Measurements from ENCODE around the gene NECTIN4.

NECTIN4 gene

DNA sequence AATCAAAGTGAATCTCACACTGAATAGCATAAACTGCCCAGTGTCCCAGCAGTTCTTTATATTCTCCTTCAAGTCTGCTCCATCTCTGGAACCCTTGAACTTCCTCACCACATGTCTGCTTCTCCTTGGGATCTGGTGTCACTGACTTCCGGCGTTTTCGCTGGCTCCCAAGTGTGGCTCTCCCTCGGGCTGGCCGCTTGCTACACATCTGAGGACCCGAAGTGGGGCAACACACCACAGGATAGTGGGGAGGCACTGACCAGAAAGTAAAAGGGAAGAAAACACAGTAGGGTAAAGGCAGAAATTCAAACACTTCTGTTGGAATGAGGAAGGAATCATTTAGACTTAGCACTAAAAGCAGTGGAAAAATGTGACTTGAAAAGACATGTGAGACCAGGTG lies 33.6 kb upstream of the NECTIN4 start:
- peaks cover 18% of the 10 kb centered on the region for H3K4me1 ChIP-seq (ENCODE audit: low read length)
- no peak overlapping the region for H3K4me2 ChIP-seq (ENCODE audit: low read depth, low read length)
- H3K4me3 ChIP-seq (ENCODE audit: low read length), result no peak overlapping the region
- peaks cover 54% of the 10 kb centered on the region for H3K79me2 ChIP-seq (ENCODE audit: low read length)
- no peak overlapping the region for H3K27ac ChIP-seq (ENCODE audit: low read length)
- H3K36me3 ChIP-seq (replicated peaks; ENCODE audit: insufficient read depth, low read length), result 0 out of 2 replicates have a peak, but pooled peaks cover 5% of the 10 kb centered on the region
- no peaks in the 10 kb centered on the region for H3K9me2 ChIP-seq (replicated peaks; ENCODE audit: insufficient read depth, low read length)
- no peaks in the 10 kb centered on the region for H3K9me3 ChIP-seq (replicated peaks; ENCODE audit: insufficient read depth, low read length)
- no peak for DNase-seq
- H3F3A ChIP-seq (ENCODE audit: insufficient read depth, low read length), result 0 out of 2 replicates have a peak, but pooled peaks cover 9% of the 10 kb centered on the region
- no peak overlapping the region for H3K9ac ChIP-seq (ENCODE audit: low read length)
- H3K27me3 ChIP-seq (replicated peaks; ENCODE audit: insufficient read depth, low read length), result no peaks in the 10 kb centered on the region
- TF ChIP-seq, protein P1, sequence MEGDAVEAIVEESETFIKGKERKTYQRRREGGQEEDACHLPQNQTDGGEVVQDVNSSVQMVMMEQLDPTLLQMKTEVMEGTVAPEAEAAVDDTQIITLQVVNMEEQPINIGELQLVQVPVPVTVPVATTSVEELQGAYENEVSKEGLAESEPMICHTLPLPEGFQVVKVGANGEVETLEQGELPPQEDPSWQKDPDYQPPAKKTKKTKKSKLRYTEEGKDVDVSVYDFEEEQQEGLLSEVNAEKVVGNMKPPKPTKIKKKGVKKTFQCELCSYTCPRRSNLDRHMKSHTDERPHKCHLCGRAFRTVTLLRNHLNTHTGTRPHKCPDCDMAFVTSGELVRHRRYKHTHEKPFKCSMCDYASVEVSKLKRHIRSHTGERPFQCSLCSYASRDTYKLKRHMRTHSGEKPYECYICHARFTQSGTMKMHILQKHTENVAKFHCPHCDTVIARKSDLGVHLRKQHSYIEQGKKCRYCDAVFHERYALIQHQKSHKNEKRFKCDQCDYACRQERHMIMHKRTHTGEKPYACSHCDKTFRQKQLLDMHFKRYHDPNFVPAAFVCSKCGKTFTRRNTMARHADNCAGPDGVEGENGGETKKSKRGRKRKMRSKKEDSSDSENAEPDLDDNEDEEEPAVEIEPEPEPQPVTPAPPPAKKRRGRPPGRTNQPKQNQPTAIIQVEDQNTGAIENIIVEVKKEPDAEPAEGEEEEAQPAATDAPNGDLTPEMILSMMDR (IDR thresholded peaks at IDR 0.05; ENCODE audit: low read length), result no peak
- no peak overlapping the region for H2AFZ ChIP-seq (ENCODE audit: low read length)
- H4K20me1 ChIP-seq (ENCODE audit: insufficient read depth, low read length), result no peaks in the 10 kb centered on the region

DNA sequence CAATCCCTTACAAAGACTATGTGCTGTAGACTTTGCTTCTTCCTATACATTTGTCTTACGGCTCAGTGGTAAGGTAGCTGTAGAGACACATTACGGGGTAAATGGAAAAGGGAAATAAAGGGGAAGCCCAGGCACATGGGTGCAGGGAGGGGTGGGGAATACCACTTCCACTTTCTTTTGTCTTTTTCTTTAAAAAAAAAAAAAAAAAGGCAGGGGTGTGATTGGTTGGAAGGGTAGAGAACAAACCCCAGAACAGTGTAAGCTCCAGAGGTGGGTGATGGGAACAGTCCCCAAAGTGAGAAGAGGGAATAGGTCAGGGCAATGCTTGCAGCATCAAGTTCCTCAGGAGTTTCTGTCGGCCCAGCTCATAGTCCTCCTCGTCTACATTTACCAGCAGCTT lies 32.5 kb upstream of the NECTIN4 start:
- H3K9me2 ChIP-seq (replicated peaks; ENCODE audit: insufficient read depth, low read length), result no peaks in the 10 kb centered on the region
- H2AFZ ChIP-seq (ENCODE audit: low read length), result no peak overlapping the region
- H3F3A ChIP-seq (ENCODE audit: insufficient read depth, low read length), result 0 out of 2 replicates have a peak, but pooled peaks cover 15% of the 10 kb centered on the region
- DNase-seq, result no peak
- TF ChIP-seq EZH2 (optimal IDR thresholded peaks at IDR 0.05; ENCODE audit: low read depth, low read length) (no peak), EZH2phosphoT487 (IDR thresholded peaks at IDR 0.05; ENCODE audit: low read length) (no peak)
- TF ChIP-seq, protein P1 (IDR thresholded peaks at IDR 0.05; ENCODE audit: low read length), result no peak
- no peaks in the 10 kb centered on the region for H3K27me3 ChIP-seq (replicated peaks; ENCODE audit: insufficient read depth, low read length)
- no peak overlapping the region for H3K4me2 ChIP-seq (ENCODE audit: low read depth, low read length)
- H4K20me1 ChIP-seq (ENCODE audit: insufficient read depth, low read length), result no peaks in the 10 kb centered on the region
- H3K4me3 ChIP-seq (ENCODE audit: low read length), result no peak overlapping the region
- no peaks in the 10 kb centered on the region for H3K9me3 ChIP-seq (replicated peaks; ENCODE audit: insufficient read depth, low read length)
- no peak overlapping the region for H3K27ac ChIP-seq (ENCODE audit: low read length)
- H3K9ac ChIP-seq (ENCODE audit: low read length), result no peak overlapping the region
- H3K79me2 ChIP-seq (ENCODE audit: low read length), result peaks cover 54% of the 10 kb centered on the region
- H3K36me3 ChIP-seq (replicated peaks; ENCODE audit: insufficient read depth, low read length), result 0 out of 2 replicates have a peak, but pooled peaks cover 5% of the 10 kb centered on the region
- H3K4me1 ChIP-seq (ENCODE audit: low read length), result peaks cover 18% of the 10 kb centered on the region

DNA sequence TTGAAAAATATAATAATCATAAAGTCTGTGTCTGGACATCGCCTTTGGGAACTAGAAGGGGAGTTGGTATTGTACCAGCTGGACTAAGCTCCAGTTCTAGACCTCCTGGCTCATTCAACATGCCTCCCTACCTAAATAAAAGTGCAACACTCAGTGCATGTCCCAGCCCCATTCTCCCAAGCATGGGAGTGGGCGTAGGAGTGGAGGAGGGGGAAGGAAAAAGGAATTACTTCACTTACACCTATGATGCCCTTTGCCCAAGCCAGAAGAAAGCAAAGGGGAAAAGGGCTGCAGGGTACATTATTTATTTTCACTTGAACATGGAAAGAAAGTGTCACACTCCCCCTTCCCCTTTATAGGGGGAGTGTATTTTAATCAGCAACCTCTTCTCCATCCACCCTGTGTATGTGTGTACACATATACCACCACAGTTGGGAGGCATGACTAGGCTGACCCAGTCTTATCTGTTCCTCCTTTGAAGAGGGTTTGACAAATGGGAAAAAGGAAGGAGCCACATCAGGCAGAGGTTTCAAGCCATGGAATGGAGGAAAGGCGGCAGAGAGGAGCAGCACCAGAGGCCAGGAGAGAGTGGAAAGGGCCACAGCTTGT lies 31.8 kb upstream of the NECTIN4 start:
- Histone ChIP-seq H3K4me3 (ENCODE audit: low read length) (no peak overlapping the region), H3K9ac (ENCODE audit: low read length) (no peak overlapping the region), H3K27me3 (replicated peaks; ENCODE audit: insufficient read depth, low read length) (no peaks in the 10 kb centered on the region), H3K79me2 (ENCODE audit: low read length) (peaks cover 57% of the 10 kb centered on the region), H3K27ac (ENCODE audit: low read length) (no peak overlapping the region), H3F3A (ENCODE audit: insufficient read depth, low read length) (0 out of 2 replicates have a peak, but pooled peaks cover 15% of the 10 kb centered on the region), H3K9me3 (replicated peaks; ENCODE audit: insufficient read depth, low read length) (no peaks in the 10 kb centered on the region), H3K4me2 (ENCODE audit: low read depth, low read length) (no peak overlapping the region), H3K36me3 (replicated peaks; ENCODE audit: insufficient read depth, low read length) (0 out of 2 replicates have a peak, but pooled peaks cover 5% of the 10 kb centered on the region), H3K9me2 (replicated peaks; ENCODE audit: insufficient read depth, low read length) (no peaks in the 10 kb centered on the region), H4K20me1 (ENCODE audit: insufficient read depth, low read length) (no peaks in the 10 kb centered on the region), H3K4me1 (ENCODE audit: low read length) (peaks cover 22% of the 10 kb centered on the region), H2AFZ (ENCODE audit: low read length) (no peak overlapping the region)
- TF ChIP-seq EZH2 (optimal IDR thresholded peaks at IDR 0.05; ENCODE audit: low read depth, low read length), result no peak
- no peak for TF ChIP-seq EZH2phosphoT487 (IDR thresholded peaks at IDR 0.05; ENCODE audit: low read length)
- TF ChIP-seq, protein P1 (IDR thresholded peaks at IDR 0.05; ENCODE audit: low read length), result no peak
- no peak for DNase-seq

Measured in MM.1S (cell line).